Sciatic nerve (tissue), 2 donors: ENCODE measurements around the gene RAD51B. TPM values are rescaled to one million over a fixed set of nuclear protein-coding genes. Genes with fewer than 3 reads are reported as not detected.
A peak's percentile ranks its signal among the peaks of the same experiment; 100 is the strongest.
"Not testable (repeated sequence)": the region's sequence is repeated elsewhere in the genome, so short reads cannot be mapped to it uniquely, and the experiment has no call there.

Experiments used
- ATAC-seq: fragments of 200-7000 bp; cut with Tn5 transposase; one replicate; pipeline ENCODE4 v1.9.1; 2020; ENCODE audit warnings: mild to moderate bottlenecking, moderate library complexity
- DNase-seq: peaks from one replicate; pipeline ENCODE4 v3.0.0-alpha.2; 2020; ENCODE audit warnings: low spot score
- intact Hi-C: fragments of 100-400 bp; cut with DNase I; formaldehyde crosslinking; loops from one replicate; pipeline ENCODE4 v1.14.2; 2022
- total RNA-seq: library from RNA; stranded (reverse); fragmentation: NEBNext Ultra II Directional; extraction: Animal tissue kit (Norgen Biotek cat#: 25700); gene quantifications from one replicate; pipeline ENCODE4 v1.2.1, GENCODE V29; 2021
- donor health status: DM: no; HTN: no; CAD: no.
- donor health status: DM: no; HTN: no; CAD: no.

The RAD51B gene
- total RNA-seq, 1 donor from 2014 or later, result 30.4 TPM

GRCh38 chr14:68173227-68173972 is 353.8 kb downstream of the RAD51B start:
- DNase-seq (no peak), ATAC-seq (no peak)
- intact Hi-C loops, result no loop called here

- intact Hi-C loops, result no loop called here
- ATAC-seq, result no peak
Measured at GRCh38 chr14:68174446-68174845, 354.9 kb downstream of the RAD51B start.

GRCh38 chr14:68176687-68177086 is 357.1 kb downstream of the RAD51B start:
- DNase-seq (no peak), ATAC-seq (no peak)
- intact Hi-C loops, result no loop called here

More at GRCh38 chr14:68174446-68174845, 354.9 kb downstream of the RAD51B start:
- no peak for DNase-seq

GRCh38 chr14:68177728-68178127 is 358.1 kb downstream of the RAD51B start:
- no peak for DNase-seq

GRCh38 chr14:68178282-68178681 is 358.7 kb downstream of the RAD51B start:
- no peak for DNase-seq
- intact Hi-C loops, result no loop called here
- ATAC-seq, result no peak

More at GRCh38 chr14:68177728-68178127, 358.1 kb downstream of the RAD51B start:
- intact Hi-C loops, result no loop called here
- no peak for ATAC-seq

GRCh38 chr14:68181519-68182326 is 362.1 kb downstream of the RAD51B start:
- ATAC-seq, result no peak
- intact Hi-C loops, result no loop called here
- no peak for DNase-seq

- intact Hi-C loops, result no loop called here
- DNase-seq, result no peak
- no peak for ATAC-seq
Measured at GRCh38 chr14:68182492-68182891, 362.9 kb downstream of the RAD51B start.

- intact Hi-C loops, DNase-seq, ATAC-seq: not testable (repeated sequence)
Measured at GRCh38 chr14:68186500-68187276, 367.1 kb downstream of the RAD51B start.

- intact Hi-C loops, result no loop called here
- DNase-seq (no peak), ATAC-seq (no peak)
Measured at GRCh38 chr14:68188174-68188573, 368.6 kb downstream of the RAD51B start.

- intact Hi-C loops, result no loop called here
- ATAC-seq, result no peak
- no peak for DNase-seq
Measured at GRCh38 chr14:68190032-68190431, 370.5 kb downstream of the RAD51B start.

GRCh38 chr14:68191567-68192321 is 372.2 kb downstream of the RAD51B start:
- intact Hi-C loops, result no loop called here
- ATAC-seq (no peak), DNase-seq (no peak)

GRCh38 chr14:68192935-68193334 is 373.4 kb downstream of the RAD51B start:
- ATAC-seq (no peak), DNase-seq (no peak)
- intact Hi-C loops, result no loop called here

GRCh38 chr14:68193970-68194681 is 374.5 kb downstream of the RAD51B start:
- DNase-seq, result no peak

GRCh38 chr14:68195126-68195525 is 375.5 kb downstream of the RAD51B start:
- intact Hi-C loops, result no loop called here
- DNase-seq (no peak), ATAC-seq (no peak)

More at GRCh38 chr14:68193970-68194681, 374.5 kb downstream of the RAD51B start:
- intact Hi-C loops, result no loop called here
- no peak for ATAC-seq

- intact Hi-C loops, result no loop called here
- DNase-seq (no peak), ATAC-seq (peak; percentile 56)
Measured at GRCh38 chr14:68198713-68199495, 379.3 kb downstream of the RAD51B start.

GRCh38 chr14:68199554-68200151 is 380.1 kb downstream of the RAD51B start:
- intact Hi-C loops, result no loop called here
- DNase-seq, result no peak
- ATAC-seq, result peak; percentile 84

- no peak for ATAC-seq
- intact Hi-C loops, result no loop called here
- DNase-seq, result no peak
Measured at GRCh38 chr14:68203871-68204270, 384.3 kb downstream of the RAD51B start.
